GM12865 (cell line): ENCODE results near the gene PFKFB4.

Experiments used
- DNase-seq: peaks from one replicate; pipeline ENCODE4 v3.0.0; 2010; ENCODE audit warnings: low read depth
- H3K4me3 ChIP-seq: 2 replicates; pipeline ENCODE4 v1.5.1; 2011; ENCODE audit warnings: mild to moderate bottlenecking, low read depth, low read length, control low read depth
- TF ChIP-seq, protein P1 (sequence below): IDR thresholded peaks from 2 replicates; pipeline ENCODE4 v1.5.1; 2011; ENCODE audit warnings: low read length, control low read depth, low read depth, inconsistent platforms; ENCODE audit not compliant: insufficient read depth; ENCODE audit errors: missing control alignments

The PFKFB4 gene

DNA sequence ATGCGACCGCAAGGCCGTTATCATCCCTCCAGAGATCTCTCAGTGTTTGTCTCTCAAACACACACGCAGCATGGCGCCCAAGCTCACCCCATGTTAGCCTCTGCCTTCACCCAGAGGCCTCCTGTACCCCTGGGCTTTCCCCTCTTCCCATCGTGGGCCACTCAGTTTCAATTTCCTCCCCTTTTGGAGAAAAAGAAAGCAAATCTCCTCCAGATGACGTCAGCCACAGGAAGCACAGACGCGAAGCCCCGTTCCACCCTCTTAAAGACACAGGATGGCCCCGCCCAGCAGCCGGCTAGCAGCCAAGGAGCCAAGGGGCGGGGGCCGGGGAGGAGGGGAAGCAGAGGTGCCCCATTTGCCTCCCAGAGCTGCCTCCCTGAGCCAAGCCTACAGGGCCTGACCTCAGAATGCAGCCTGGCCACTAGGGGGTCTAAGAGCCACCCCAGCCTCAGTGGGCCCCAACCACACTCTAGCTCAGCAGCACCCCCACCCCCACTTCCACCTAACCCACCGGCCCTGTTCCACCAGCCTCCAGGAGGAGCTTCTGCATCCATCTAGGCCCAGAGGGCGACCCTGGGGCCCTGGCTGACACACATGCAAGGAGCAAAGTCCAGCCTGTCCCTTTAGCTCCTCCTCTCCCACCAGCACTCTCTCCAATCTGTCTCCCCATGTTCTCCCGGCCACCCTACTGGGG is 83.5 kb downstream of the PFKFB4 start:
- TF ChIP-seq, protein P1, sequence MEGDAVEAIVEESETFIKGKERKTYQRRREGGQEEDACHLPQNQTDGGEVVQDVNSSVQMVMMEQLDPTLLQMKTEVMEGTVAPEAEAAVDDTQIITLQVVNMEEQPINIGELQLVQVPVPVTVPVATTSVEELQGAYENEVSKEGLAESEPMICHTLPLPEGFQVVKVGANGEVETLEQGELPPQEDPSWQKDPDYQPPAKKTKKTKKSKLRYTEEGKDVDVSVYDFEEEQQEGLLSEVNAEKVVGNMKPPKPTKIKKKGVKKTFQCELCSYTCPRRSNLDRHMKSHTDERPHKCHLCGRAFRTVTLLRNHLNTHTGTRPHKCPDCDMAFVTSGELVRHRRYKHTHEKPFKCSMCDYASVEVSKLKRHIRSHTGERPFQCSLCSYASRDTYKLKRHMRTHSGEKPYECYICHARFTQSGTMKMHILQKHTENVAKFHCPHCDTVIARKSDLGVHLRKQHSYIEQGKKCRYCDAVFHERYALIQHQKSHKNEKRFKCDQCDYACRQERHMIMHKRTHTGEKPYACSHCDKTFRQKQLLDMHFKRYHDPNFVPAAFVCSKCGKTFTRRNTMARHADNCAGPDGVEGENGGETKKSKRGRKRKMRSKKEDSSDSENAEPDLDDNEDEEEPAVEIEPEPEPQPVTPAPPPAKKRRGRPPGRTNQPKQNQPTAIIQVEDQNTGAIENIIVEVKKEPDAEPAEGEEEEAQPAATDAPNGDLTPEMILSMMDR, result peak; percentile 50
- DNase-seq, result peak; percentile 98
- peak overlapping the region; percentile 85 for H3K4me3 ChIP-seq

DNA sequence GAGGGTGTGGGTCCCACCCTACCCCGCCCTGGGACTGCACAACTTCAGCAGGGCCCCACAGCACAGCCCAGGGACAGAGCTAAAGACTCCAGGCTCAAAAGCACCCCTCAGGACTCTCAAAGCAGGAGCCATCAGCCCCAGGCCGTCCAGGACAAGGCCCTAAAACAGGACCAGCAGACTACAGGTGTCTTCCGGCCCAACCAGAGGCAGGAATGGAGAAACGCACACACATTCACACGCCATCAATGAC is 84.0 kb downstream of the PFKFB4 start:
- DNase-seq, result no peak
- peak overlapping the region; percentile 85 for H3K4me3 ChIP-seq
- TF ChIP-seq, protein P1, result no peak

DNA sequence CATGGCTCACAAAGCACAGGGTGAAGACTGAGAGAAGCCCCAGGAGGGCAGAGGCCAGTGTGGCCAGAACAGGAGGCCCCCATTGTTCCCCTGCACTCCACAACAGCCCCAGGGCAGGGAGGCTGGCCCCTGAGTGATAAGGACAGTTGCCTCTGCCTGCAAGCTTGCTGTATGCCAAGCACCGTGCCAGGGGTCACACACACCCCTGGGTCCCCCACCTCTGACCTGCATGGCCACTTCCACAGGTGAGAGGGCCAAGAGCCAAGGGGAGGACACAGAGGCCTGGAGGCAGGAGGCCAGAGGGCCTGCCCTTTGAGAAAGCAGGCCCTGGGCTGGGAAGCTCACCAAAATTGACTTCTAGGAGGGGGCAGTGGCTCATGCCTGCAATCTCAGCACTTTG is 86.3 kb downstream of the PFKFB4 start:
- no peak for DNase-seq
- TF ChIP-seq, protein P1, result no peak
- H3K4me3 ChIP-seq, result no peak overlapping the region

DNA sequence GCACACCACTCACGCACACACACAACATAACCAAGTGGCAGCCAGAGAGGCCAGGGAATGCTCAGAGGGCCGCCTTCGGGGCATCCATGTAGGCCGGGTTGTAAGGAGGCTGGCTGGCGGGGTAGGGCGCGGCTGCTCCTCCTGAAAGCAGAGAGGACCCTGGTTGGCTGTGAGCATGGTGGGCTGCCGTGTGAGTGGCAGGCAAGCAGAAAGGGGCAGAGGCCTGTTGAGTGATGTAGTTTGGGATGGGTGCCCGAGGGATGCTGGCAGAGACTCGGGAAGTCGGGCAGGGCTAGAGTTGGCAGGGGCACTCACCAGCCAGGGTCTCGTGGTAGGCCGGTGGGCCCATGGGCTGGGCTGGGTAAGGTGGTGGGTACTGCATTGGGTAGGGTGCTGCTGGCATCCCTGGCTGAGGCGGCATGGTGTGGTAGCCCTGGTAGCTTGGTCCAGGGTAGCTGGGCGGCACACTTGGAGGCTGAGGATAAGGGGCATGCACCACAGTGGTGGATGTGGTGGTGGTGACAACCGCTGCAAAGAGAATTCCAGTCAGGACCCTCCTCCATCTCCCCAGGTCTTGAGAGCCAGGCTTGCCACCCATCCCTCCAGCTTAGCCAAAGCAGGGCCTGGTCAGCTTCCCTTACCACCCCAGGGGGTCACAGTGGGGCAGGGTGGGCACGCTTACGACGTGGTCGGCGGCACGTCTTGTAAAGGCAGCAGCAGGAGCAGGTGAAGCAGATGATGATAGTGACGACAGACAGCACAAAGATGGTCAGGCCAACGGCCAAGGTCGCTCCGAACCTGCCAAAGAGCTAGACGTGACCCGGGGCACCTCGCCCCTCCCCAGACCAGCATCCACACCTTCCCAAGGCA is 87.3 kb downstream of the PFKFB4 start:
- TF ChIP-seq, protein P1, result no peak
- no peak for DNase-seq
- no peak overlapping the region for H3K4me3 ChIP-seq

DNA sequence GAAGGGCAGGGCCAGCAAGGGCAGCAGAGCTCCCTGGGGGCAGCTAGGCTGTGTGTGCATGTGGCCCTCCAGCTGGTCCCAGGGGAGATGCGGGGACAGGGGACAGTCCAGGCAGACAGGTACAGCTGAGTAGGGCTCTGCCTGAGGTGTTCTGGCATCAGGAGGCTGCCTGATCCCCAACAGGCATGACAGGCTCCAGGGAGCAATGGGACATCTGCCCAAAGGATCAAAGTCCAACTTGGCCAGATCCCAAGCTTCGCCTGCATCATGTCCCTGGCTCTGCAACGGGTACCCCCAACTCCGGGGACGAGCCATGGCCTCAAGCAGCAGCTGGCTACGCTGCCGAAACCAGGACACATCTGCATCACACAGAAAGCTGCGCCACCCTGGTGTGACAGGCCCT is 88.3 kb downstream of the PFKFB4 start:
- TF ChIP-seq, protein P1, result no peak
- no peak overlapping the region for H3K4me3 ChIP-seq
- no peak for DNase-seq
